Iris pigment epithelial cell (primary cell): Measurements from ENCODE around the gene GSTCD.

Experiments
- DNase-seq: peaks from one replicate; pipeline ENCODE4 v3.0.0-alpha.2; 2011; ENCODE audit warnings: low read depth

GSTCD gene

DNA sequence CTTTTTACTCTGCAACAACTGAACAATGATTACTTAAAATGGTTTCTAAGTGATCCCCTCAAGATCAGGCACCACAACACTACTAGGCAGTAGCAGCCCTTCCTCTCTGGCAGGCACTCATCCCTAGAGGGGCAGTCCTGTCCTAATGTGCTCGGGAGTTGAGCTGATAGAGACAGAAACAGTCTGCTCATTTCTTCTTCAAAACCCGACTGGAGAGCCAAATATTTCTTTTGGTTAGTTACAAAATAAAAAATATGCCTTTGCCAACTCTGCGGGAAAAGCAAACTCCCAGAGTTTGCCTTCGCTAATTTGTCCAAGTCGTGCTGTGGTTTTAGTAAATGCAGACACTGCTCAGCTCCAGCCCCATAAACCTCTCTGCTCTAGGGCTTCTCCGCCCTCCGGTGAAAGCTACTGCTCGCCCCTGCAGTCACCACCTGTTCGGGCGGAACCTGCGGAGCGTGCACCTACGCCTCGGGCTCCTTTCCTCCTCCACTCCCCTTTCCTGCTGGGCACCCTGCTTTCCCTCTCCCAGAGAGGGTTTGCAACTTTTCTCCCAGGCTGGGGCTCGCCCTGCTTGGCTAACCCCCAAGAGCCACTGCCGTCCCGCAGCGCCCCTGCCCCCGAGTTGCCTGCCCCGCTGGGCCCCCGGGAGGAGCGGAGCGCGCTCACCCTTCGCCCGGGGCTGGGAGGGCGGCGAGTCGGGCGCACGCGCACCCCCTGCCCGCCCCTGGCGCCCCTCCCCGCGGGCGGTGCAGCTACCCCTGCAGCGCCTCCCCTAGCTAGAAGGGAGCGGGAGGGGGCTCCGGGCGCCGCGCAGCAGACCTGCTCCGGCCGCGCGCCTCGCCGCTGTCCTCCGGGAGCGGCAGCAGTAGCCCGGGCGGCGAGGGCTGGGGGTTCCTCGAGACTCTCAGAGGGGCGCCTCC lies 186.3 kb downstream of the GSTCD start, which contains the start of gene NPNT:
NPNT (plus strand) TSS at position 812 of the 923 bp plus-strand sequence. CDS start 182 bp downstream, outside the sequence.
- DNase-seq = no peak

GRCh38 chr4:105895583-105896460 lies 187.2 kb downstream of the GSTCD start:
- DNase-seq = peak; percentile 6

GRCh38 chr4:105896461-105896942 lies 187.9 kb downstream of the GSTCD start:
- DNase-seq = no peak
